A549 treated with CORT108297 at 1 μM for 4 hours (cell line): ENCODE data around the gene TMEM187. TPM values are rescaled to one million over a fixed set of nuclear protein-coding genes. Genes with fewer than 3 reads are reported as not detected.

ENCODE experiments used
- total RNA-seq: library from RNA; stranded (reverse); fragments of 200-300 nt; extraction: Qiagen RNA extraction; gene quantifications from 5 replicates; pipeline ENCODE4 v1.2.3, GENCODE V29; 2022

Gene TMEM187, protein sequence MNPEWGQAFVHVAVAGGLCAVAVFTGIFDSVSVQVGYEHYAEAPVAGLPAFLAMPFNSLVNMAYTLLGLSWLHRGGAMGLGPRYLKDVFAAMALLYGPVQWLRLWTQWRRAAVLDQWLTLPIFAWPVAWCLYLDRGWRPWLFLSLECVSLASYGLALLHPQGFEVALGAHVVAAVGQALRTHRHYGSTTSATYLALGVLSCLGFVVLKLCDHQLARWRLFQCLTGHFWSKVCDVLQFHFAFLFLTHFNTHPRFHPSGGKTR
- 5.4 to 6.7 TPM (median 5.6 TPM) in 5 replicates for total RNA-seq

DNA sequence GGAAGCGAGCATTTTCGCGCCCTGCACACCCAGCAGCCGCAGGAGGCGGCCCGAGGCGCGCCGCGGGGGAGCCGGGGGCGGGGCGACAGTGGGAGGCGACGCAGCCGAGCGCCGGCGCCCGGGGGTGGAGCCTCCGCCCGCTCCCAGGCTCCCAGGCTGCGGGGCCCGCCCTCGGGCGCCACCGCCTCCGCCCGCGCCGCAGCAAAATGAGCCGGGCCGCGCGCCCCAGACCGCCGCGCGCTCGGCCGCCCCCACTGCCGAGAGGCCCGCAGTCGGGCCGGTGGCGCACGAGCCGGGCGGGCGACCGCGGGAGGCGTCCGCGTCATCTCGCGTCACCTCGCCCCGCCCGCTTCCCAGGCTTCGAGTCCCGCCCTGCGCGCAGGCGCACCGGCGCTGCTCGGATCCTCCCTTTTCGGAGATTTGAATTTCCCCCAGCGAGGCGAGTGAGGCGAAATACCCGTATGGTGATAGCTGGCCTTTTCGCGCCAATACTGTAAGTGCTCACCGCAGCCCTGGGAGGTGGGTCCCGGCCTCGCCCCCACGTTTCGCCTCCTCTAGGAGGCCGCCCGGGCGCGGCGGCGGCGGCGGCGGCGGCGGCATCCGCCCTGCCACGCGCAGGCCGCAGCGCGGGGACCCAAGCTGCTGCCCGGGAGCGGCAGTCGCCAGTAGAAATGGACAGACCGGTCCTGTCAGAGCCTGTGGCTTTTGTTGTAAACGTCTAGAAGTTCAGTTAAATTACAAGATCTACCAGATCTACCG is at the start of gene TMEM187:
TMEM187 (plus strand) TSS at position 387 of the 759 bp plus-strand sequence. CDS start 9,309 bp downstream, outside the sequence.

DNA sequence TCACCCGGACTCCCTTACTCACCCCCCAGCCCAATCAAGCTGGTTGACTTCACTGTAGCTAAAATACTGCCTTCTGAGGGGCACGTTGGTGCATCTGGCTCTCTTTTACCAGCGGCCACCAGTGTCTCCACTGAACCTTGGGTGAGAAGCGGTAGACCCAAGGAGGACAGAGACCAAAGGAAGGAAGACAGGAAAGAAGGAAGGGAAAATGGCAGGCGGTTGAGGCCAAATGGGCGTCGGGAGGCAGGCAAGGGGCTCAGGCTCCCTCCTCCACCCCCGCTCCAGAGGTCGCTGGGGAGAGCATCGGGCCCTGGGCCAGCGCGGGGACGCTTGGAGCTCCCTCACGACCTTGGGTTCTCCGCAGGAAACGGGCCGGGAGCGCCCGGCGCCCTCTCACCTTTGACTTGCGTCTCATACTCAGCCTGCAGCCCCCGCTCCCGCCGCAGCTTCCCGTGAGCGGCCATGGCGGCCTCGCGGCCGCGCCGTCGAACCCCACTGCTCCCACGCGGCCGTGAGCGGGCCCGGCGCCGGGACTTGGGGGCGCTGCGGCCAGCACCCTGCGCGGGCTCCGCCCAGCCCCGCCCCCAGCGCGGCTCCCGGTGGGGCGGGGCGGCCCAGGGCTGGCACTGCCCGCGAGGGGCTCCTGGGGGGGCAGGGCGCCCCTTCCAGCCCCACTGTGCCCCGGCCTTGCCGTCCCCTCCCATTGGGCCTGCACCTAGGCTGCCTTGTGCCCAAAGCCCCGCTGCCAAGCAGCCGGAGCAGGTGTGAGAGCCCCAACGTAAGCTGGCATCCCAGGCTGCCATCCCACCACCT is 46.6 kb upstream of the TMEM187 start, which contains the start of gene ARHGAP4:
ARHGAP4 (minus strand) TSS at position 526 of the 813 bp plus-strand sequence; CDS start at position 464, 62 bp downstream.

DNA sequence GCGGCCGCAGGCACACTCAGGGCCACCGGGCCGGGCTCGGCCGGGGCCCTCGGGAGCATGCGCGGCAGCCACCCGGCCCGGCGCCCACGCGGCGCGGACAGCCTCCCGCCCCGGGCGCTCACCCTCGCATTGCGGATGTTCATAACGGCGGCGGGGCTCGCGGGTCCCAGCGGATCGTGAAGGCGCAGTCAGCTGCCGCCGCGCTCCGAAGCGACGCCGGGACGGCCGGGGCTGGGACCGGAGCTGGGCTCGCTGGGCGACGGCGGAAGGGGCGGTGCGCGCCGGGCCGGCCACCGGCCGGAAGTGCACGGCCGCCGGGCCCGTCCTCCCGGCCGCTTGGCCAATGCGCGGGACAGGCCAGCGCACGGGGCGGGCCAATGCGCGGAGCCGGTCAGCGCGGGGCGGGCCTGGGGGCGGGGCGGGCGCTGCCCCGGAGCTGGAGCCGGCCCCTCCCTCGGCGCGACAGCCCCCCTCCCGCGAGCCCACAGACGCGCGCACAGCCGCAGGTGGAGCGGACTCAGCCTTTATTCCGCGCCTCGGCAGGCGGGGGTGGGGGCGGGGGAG is 37.7 kb upstream of the TMEM187 start, which contains the start of gene NAA10:
NAA10 (minus strand) TSS at position 276 of the 564 bp plus-strand sequence; CDS start at position 143, 133 bp downstream.

DNA sequence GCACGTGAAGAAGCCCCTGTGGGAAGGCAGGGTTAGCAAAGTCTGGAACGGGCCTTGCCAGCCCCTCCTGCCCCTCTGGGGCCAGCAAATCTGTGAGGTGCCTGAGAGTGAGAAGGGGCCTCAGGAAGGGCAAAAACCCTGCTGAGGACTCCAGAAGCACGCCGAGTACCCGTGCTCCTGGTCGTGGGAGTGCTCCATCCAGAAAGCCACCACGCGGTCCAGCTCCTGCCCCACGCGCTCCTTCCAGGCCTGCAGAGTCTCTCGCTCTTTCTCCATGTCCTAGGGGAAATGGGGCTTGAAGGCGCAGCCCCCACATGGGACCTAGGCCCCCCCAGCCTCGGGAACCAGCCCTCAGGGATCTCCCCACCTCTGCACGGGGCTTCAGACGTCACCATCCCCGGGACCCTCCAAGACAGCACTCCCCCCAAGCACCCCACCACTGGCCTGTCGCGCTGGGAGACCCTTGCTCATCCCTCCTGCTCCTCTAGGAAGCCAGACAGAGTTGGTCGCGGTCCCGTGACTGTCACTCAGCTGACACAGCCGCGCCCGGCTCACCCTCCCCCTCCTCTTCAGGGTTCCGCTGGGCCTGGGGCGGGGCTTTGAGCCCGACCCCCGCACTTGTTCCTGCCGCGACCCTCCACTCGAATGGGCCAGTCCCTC is 28.3 kb upstream of the TMEM187 start, which contains the start of gene RENBP:
RENBP (minus strand) TSS at position 504 of the 660 bp plus-strand sequence; CDS start at position 471, 33 bp downstream.

DNA sequence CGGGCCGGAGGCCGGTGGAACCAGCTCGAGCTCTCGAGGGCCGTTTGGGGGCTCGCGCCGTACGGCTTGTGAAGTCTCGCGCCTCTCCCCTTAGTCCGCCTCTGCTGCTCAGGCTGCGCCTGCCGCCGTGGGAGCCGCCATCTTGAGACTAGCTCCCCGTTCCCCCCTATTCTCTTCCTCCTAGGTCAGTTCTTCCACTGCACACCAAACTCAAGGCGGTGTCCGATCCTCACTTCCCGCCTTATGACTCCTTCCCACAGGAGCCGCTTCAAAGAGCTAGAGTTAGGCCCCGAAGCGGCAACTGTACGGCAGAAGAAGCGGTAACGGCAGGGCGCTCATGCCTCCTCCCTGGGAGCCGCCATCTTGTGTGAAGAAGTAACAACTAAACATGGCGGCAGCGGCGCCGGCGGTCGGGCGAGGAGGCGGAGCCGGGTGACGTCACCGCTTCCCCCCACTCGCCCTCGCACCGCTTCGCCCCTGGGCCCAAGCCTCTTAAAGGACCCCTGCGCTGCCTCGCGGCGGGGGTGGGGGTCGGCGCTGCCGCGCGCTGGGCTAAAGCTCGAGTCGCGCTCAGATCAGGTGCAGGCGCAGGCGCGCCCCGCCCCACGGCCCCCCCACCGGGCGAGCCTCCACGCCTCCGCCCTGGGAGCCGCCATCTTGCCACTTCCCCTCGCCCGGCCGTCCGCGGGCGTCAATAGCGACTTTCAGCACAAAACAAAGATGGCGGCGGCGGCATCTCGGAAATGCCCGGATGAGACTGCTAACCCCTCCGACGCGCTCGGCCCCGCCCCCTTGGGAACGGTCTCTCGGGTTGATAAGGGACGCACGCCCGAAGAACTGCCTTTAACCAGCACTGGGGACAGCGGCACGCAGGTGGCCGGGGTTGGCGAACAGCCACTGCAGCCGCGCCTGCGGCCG is 845 bp upstream of the TMEM187 start, which contains the start of gene HCFC1:
HCFC1 (minus strand) TSS at position 369 of the 918 bp plus-strand sequence. CDS start 978 bp downstream, outside the sequence.

DNA sequence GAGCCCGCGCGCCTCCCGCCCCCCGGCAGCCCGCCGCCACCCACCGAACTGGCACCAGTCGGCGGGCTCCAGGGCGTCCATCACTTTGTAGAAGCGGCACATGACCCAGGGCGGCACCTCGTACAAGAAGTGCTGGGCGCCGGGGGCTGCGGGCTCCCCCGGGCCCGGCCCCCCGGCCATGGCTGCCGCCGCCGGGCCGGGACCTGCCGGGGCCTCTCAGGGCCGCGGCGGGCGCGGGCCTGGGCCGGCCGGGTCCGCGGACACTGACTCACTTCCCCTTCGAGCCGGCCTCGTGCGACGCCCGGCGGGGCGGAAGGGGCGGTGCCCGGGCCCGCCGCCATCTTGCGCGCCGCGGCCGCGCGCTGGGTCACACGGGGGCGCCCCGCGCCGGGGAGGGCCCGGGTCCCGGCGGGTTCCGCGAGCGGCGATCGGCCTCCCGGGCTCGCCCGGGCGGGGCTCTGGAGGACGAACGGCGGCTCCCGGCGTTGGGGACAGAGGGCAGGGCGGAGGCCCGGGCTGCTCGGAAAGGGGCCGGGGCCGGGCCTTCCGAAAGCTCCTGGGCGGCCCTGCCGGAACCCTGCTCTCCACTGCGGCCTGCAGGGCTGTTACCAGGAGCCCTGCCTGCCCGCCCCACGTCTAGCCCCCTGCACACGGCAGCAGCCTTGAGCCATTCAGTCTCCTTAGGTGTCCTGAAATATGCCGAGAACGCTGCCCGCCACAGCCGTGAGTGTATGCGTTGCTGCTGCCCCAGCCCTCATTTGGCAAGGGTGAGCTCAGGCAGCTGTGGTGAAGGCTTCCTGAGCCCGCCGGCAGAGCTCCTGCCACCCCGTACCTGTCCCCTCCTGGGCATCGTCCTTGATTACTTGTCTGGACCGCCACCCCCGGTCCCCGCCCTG is 47.3 kb downstream of the TMEM187 start, which contains the start of gene IRAK1:
IRAK1 (minus strand) TSS at position 270 of the 896 bp plus-strand sequence; CDS start at position 180, 90 bp downstream.

Other genes starting within 250 kb of the TMEM187 start
- gene BCAP31, start 248.4 kb upstream of the TMEM187 start, total RNA-seq = 371 to 467 TPM (median 387 TPM) in 5 replicates
- 2.6 to 4.5 TPM (median 4.3 TPM) in 5 replicates for gene ABCD1, start 247.9 kb upstream of the TMEM187 start, total RNA-seq
- gene PLXNB3, start 208.5 kb upstream of the TMEM187 start, total RNA-seq = 1.6 to 4.2 TPM (median 3.6 TPM) in 5 replicates
- gene SRPK3, start 191.7 kb upstream of the TMEM187 start, total RNA-seq = 0.02 to 0.45 TPM (median 0.05 TPM) in 4 of 5 replicates, not detected in the other
- 61.4 to 65.8 TPM (median 64.4 TPM) in 5 replicates for gene IDH3G, start 178.4 kb upstream of the TMEM187 start, total RNA-seq
- 380 to 464 TPM (median 423 TPM) in 5 replicates for gene SSR4, start 178.1 kb upstream of the TMEM187 start, total RNA-seq
- gene PDZD4, start 142.2 kb upstream of the TMEM187 start, total RNA-seq = 2.2 to 4.3 TPM (median 3.6 TPM) in 5 replicates
- 19.7 to 25.6 TPM (median 22.5 TPM) in 5 replicates for gene L1CAM, start 86.6 kb upstream of the TMEM187 start, total RNA-seq
- gene AVPR2, start 68.1 kb upstream of the TMEM187 start, total RNA-seq = 0.06 to 0.17 TPM (median 0.15 TPM) in 4 of 5 replicates, not detected in the other
- 1.1 to 2.4 TPM (median 1.7 TPM) in 5 replicates for gene ARHGAP4, start 46.5 kb upstream of the TMEM187 start, total RNA-seq
- 208 to 243 TPM (median 229 TPM) in 5 replicates for gene NAA10, start 37.7 kb upstream of the TMEM187 start, total RNA-seq
- 0.10 to 0.16 TPM in 2 of 5 replicates, not detected in the others for gene RENBP, start 28.1 kb upstream of the TMEM187 start, total RNA-seq
- 31.7 to 41.9 TPM (median 40.9 TPM) in 5 replicates for gene HCFC1, start 936 bp upstream of the TMEM187 start, total RNA-seq
- 198 to 223 TPM (median 223 TPM) in 5 replicates for gene IRAK1, start 47.1 kb downstream of the TMEM187 start, total RNA-seq
- gene MECP2, start 125.0 kb downstream of the TMEM187 start, total RNA-seq = 17.2 to 21.6 TPM (median 19.6 TPM) in 5 replicates
- gene OPN1LW, start 171.5 kb downstream of the TMEM187 start, total RNA-seq = not detected in 5 replicates
- gene OPN1MW, start 209.8 kb downstream of the TMEM187 start, total RNA-seq = not detected in 5 replicates
- gene OPN1MW2, start 247.0 kb downstream of the TMEM187 start, total RNA-seq = not detected in 5 replicates